SK-N-SH treated with all-trans-retinoic acid at 6 μM for 48 hours (cell line): ENCODE results near the gene GPATCH1.

Source experiments
- ARNTL ChIP-seq: fragments of 450-650 bp; formaldehyde crosslinking; IDR thresholded peaks from 2 replicates; pipeline ENCODE4 v1.5.0; 2020; ENCODE audit warnings: low read depth, mild to moderate bottlenecking, moderate library complexity, borderline replicate concordance
- GLIS3 ChIP-seq: fragments of 250-450 bp; sonication (Bioruptor Pico); IDR thresholded peaks from 2 replicates; pipeline ENCODE4 v1.5.0; 2020; ENCODE audit warnings: mild to moderate bottlenecking, moderate library complexity
- POU6F1 ChIP-seq: fragments of 250-450 bp; sonication (Bioruptor Pico); IDR thresholded peaks from 2 replicates; pipeline ENCODE4 v1.8.0; 2021; ENCODE audit warnings: low read depth, mild to moderate bottlenecking, moderate library complexity, borderline replicate concordance
- ZFP3 ChIP-seq: fragments of 250-450 bp; sonication (Bioruptor Pico); IDR thresholded peaks from 2 replicates; pipeline ENCODE4 v1.5.0; 2020; ENCODE audit warnings: mild to moderate bottlenecking, moderate library complexity

GRCh38 chr19:33094436-33095067 is 13.6 kb downstream of the GPATCH1 start:
- TF ChIP-seq ARNTL = no peak
- TF ChIP-seq GLIS3 = no peak
- TF ChIP-seq ZFP3 (CRISPR knock-in tag) = no peak
- TF ChIP-seq POU6F1 = no peak
